Measurements from ENCODE around the gene MTCH2.

DNA sequence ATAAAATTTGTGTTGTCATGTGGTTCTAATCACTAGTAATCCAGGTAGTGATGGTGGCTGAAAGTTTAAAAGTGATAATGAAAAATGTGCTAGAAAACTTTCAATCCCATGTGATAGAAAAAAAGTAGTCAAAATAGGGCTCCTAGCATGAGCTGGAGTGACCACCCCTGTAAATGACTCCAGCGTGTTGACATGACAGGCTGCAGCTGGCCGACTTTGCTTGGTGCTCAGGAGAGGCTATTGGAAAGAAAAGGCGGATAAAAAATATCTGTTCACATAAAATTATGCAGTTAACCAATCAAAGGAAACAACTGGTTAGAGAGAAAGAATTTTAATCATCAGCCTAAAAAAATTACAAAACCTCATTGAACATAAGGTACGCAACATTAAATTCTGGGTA is 16.9 kb upstream of the MTCH2 start:
- TF ChIP-seq, protein P1, sequence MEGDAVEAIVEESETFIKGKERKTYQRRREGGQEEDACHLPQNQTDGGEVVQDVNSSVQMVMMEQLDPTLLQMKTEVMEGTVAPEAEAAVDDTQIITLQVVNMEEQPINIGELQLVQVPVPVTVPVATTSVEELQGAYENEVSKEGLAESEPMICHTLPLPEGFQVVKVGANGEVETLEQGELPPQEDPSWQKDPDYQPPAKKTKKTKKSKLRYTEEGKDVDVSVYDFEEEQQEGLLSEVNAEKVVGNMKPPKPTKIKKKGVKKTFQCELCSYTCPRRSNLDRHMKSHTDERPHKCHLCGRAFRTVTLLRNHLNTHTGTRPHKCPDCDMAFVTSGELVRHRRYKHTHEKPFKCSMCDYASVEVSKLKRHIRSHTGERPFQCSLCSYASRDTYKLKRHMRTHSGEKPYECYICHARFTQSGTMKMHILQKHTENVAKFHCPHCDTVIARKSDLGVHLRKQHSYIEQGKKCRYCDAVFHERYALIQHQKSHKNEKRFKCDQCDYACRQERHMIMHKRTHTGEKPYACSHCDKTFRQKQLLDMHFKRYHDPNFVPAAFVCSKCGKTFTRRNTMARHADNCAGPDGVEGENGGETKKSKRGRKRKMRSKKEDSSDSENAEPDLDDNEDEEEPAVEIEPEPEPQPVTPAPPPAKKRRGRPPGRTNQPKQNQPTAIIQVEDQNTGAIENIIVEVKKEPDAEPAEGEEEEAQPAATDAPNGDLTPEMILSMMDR (IDR thresholded peaks at IDR 0.05) = no peak
- TF ChIP-seq POLR2AphosphoS5 (IDR thresholded peaks at IDR 0.05; ENCODE audit: low read depth, low read length) = no peak
- no peak for TF ChIP-seq SIN3A (IDR thresholded peaks at IDR 0.05; ENCODE audit: borderline replicate concordance, insufficient read depth, low read depth, low read length)
- TF ChIP-seq, protein P2, sequence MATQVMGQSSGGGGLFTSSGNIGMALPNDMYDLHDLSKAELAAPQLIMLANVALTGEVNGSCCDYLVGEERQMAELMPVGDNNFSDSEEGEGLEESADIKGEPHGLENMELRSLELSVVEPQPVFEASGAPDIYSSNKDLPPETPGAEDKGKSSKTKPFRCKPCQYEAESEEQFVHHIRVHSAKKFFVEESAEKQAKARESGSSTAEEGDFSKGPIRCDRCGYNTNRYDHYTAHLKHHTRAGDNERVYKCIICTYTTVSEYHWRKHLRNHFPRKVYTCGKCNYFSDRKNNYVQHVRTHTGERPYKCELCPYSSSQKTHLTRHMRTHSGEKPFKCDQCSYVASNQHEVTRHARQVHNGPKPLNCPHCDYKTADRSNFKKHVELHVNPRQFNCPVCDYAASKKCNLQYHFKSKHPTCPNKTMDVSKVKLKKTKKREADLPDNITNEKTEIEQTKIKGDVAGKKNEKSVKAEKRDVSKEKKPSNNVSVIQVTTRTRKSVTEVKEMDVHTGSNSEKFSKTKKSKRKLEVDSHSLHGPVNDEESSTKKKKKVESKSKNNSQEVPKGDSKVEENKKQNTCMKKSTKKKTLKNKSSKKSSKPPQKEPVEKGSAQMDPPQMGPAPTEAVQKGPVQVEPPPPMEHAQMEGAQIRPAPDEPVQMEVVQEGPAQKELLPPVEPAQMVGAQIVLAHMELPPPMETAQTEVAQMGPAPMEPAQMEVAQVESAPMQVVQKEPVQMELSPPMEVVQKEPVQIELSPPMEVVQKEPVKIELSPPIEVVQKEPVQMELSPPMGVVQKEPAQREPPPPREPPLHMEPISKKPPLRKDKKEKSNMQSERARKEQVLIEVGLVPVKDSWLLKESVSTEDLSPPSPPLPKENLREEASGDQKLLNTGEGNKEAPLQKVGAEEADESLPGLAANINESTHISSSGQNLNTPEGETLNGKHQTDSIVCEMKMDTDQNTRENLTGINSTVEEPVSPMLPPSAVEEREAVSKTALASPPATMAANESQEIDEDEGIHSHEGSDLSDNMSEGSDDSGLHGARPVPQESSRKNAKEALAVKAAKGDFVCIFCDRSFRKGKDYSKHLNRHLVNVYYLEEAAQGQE (IDR thresholded peaks at IDR 0.05; ENCODE audit: insufficient read depth in 1 of 2, low read depth in 2 of 2, low read length in 1 of 2) = no peak

All from Panc1 (cell line).